Endothelial cell of umbilical vein (primary cell): Measurements from ENCODE around the gene RNPC3.

ENCODE experiments used
- EZH2 ChIP-seq: IDR thresholded peaks from 2 replicates; pipeline ENCODE4 v1.6.1; 2012; ENCODE audit warnings: borderline replicate concordance, low read depth, mild to moderate bottlenecking, moderate library complexity, low read length, inconsistent platforms; ENCODE audit not compliant: severe bottlenecking
- FOS ChIP-seq: IDR thresholded peaks from 2 replicates; pipeline ENCODE4 v1.6.1; 2011; ENCODE audit warnings: mild to moderate bottlenecking, low read length, moderate library complexity, borderline replicate concordance; ENCODE audit not compliant: insufficient read depth
- GATA2 ChIP-seq: IDR thresholded peaks from 2 replicates; pipeline ENCODE4 v1.7.0; 2011; ENCODE audit warnings: low read depth, mild to moderate bottlenecking, moderate library complexity, mixed read lengths, low read length; ENCODE audit not compliant: insufficient read length, insufficient read depth
- JUN ChIP-seq: IDR thresholded peaks from 2 replicates; pipeline ENCODE4 v1.6.1; 2011; ENCODE audit warnings: borderline replicate concordance, low read depth; ENCODE audit not compliant: insufficient read length, insufficient read depth
- MYC ChIP-seq: IDR thresholded peaks from one replicate; pipeline ENCODE4 v1.6.1; 2011; ENCODE audit warnings: mild to moderate bottlenecking, low read depth, low read length
- POLR2A ChIP-seq: IDR thresholded peaks from 2 replicates; pipeline ENCODE4 v1.6.1; 2012; ENCODE audit warnings: low read depth, mild to moderate bottlenecking, control low read depth, low read length
- POLR2AphosphoS5 ChIP-seq: IDR thresholded peaks from 2 replicates; pipeline ENCODE4 v1.6.1; 2012; ENCODE audit warnings: low read depth, mild to moderate bottlenecking, control low read depth, low read length, moderate library complexity; ENCODE audit not compliant: insufficient read depth
- TF ChIP-seq, protein P1 (sequence below), 2 donors: IDR thresholded peaks; 1 replicate in 1 of 2; 2 replicates in 1 of 2; pipeline ENCODE4 v1.5.1; 2011; ENCODE audit warnings: low read length in 2 of 2, mild to moderate bottlenecking in 2 of 2, moderate library complexity in 2 of 2, control low read depth in 1 of 2, inconsistent platforms in 1 of 2, low read depth in 1 of 2; ENCODE audit not compliant: insufficient read depth in 1 of 2; ENCODE audit errors: extremely low read depth in 1 of 2
- TF ChIP-seq, protein P2 (sequence below): IDR thresholded peaks from 2 replicates; pipeline ENCODE4 v1.6.1; 2011; ENCODE audit not compliant: insufficient read depth, insufficient read length

DNA sequence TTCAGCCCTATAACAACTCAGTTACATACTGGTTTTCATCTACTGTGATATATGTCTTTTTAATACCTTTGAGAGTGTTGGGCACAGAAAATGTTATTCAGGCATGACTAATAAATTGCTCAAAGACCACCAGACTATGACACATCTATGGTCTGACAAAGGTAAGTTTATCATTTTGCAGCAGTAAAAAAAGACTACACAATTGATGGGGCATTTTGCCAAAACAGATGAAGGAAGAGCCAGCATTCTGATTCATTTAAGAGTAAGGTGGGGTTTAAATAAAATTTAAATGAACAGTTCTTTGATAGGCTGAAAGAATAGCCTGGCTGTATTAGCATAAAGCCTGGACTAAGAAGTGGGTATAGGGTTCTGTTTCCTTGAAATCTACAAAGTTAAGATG lies 8.8 kb upstream of the RNPC3 start:
- TF ChIP-seq EZH2 (no peak), POLR2AphosphoS5 (no peak), POLR2A (no peak), MYC (no peak), FOS (peak; percentile 49), JUN (no peak), GATA2 (no peak)
- TF ChIP-seq, protein P1, sequence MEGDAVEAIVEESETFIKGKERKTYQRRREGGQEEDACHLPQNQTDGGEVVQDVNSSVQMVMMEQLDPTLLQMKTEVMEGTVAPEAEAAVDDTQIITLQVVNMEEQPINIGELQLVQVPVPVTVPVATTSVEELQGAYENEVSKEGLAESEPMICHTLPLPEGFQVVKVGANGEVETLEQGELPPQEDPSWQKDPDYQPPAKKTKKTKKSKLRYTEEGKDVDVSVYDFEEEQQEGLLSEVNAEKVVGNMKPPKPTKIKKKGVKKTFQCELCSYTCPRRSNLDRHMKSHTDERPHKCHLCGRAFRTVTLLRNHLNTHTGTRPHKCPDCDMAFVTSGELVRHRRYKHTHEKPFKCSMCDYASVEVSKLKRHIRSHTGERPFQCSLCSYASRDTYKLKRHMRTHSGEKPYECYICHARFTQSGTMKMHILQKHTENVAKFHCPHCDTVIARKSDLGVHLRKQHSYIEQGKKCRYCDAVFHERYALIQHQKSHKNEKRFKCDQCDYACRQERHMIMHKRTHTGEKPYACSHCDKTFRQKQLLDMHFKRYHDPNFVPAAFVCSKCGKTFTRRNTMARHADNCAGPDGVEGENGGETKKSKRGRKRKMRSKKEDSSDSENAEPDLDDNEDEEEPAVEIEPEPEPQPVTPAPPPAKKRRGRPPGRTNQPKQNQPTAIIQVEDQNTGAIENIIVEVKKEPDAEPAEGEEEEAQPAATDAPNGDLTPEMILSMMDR (IDR thresholded peaks at IDR 0.05; ENCODE audit: extremely low read depth in 1 of 2, insufficient read depth in 1 of 2, low read depth in 1 of 2, low read length in 2 of 2): no peak
- TF ChIP-seq, protein P2, sequence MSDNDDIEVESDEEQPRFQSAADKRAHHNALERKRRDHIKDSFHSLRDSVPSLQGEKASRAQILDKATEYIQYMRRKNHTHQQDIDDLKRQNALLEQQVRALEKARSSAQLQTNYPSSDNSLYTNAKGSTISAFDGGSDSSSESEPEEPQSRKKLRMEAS: no peak
